22Rv1 (cell line): ENCODE data around the gene ELAPOR1.

ENCODE experiments used
- H3K27ac ChIP-seq: fragments of 450-650 bp; 2 replicates; pipeline ENCODE4 v1.5.1; 2017
- CTCF ChIP-seq: fragments of 450-650 bp; IDR thresholded peaks from 2 replicates; pipeline ENCODE4 v1.5.1; 2017; ENCODE audit warnings: mild to moderate bottlenecking
- ZFX ChIP-seq: fragments of 450-650 bp; IDR thresholded peaks from 2 replicates; pipeline ENCODE4 v1.6.1; 2017; ENCODE audit warnings: antibody characterized with exemption, borderline replicate concordance

The ELAPOR1 gene

GRCh38 chr1:109079240-109079622, 34.7 kb upstream of the ELAPOR1 start:
- TF ChIP-seq CTCF (no peak), ZFX (no peak)
- H3K27ac ChIP-seq, result 0 out of 2 replicates have a peak overlapping the region, but pooled peaks have one; percentile 3

GRCh38 chr1:109080441-109081082, 33.4 kb upstream of the ELAPOR1 start:
- TF ChIP-seq ZFX (no peak), CTCF (no peak)
- no peak overlapping the region for H3K27ac ChIP-seq

GRCh38 chr1:109083501-109083900, 30.4 kb upstream of the ELAPOR1 start:
- H3K27ac ChIP-seq, result no peak overlapping the region
- no peak for TF ChIP-seq ZFX
- TF ChIP-seq CTCF, result no peak

GRCh38 chr1:109083923-109084322, 30.0 kb upstream of the ELAPOR1 start:
- H3K27ac ChIP-seq, result no peak overlapping the region
- TF ChIP-seq CTCF, result no peak
- TF ChIP-seq ZFX, result no peak

- TF ChIP-seq CTCF (no peak), ZFX (no peak)
- no peak overlapping the region for H3K27ac ChIP-seq
Measured at GRCh38 chr1:109084563-109085517, 29.1 kb upstream of the ELAPOR1 start.

GRCh38 chr1:109089242-109090015, 24.5 kb upstream of the ELAPOR1 start:
- peak overlapping the region; percentile 96 for H3K27ac ChIP-seq
- TF ChIP-seq ZFX (no peak), CTCF (peak; percentile 97)
